GM18505 (cell line): Measurements from ENCODE around the gene MBLAC1.

Experiments used
- ATAC-seq: cut with Tn5 transposase; IDR thresholded peaks from one replicate; pipeline ENCODE4 v1.9.1; 2021; ENCODE audit not compliant: unreplicated experiment
- POLR2A ChIP-seq: IDR thresholded peaks from 4 replicates; pipeline ENCODE4 v1.6.1; 2011; ENCODE audit warnings: borderline replicate concordance; ENCODE audit not compliant: insufficient read depth, insufficient read length; ENCODE audit errors: extremely low read depth

Gene MBLAC1

GRCh38 chr7:100155553-100156317, 29.0 kb downstream of the MBLAC1 start:
- no peak for TF ChIP-seq POLR2A
- ATAC-seq: no peak

GRCh38 chr7:100156331-100157068, 29.7 kb downstream of the MBLAC1 start:
- no peak for ATAC-seq

GRCh38 chr7:100157069-100157333, 30.2 kb downstream of the MBLAC1 start:
- no peak for TF ChIP-seq POLR2A
- no peak for ATAC-seq

More at GRCh38 chr7:100156331-100157068, 29.7 kb downstream of the MBLAC1 start:
- no peak for TF ChIP-seq POLR2A

- TF ChIP-seq POLR2A: no peak
- ATAC-seq: no peak
Observed at GRCh38 chr7:100157334-100158228, 30.8 kb downstream of the MBLAC1 start.

GRCh38 chr7:100158229-100159098, 31.7 kb downstream of the MBLAC1 start, which contains the start of gene TRAPPC14:
Gene TRAPPC14, minus strand, starts transcription at chr7:100158723. Its CDS starts 224 bp downstream, at chr7:100158499.
- TF ChIP-seq POLR2A: peak; percentile 86
- peak; percentile 67 for ATAC-seq

- no peak for TF ChIP-seq POLR2A
- ATAC-seq: no peak
Observed at GRCh38 chr7:100159099-100159623, 32.4 kb downstream of the MBLAC1 start.

GRCh38 chr7:100160067-100160466, 33.3 kb downstream of the MBLAC1 start:
- TF ChIP-seq POLR2A: no peak
- ATAC-seq: no peak

GRCh38 chr7:100163006-100163531, 36.3 kb downstream of the MBLAC1 start:
- TF ChIP-seq POLR2A: no peak
- ATAC-seq: no peak

- no peak for TF ChIP-seq POLR2A
- ATAC-seq: no peak
Observed at GRCh38 chr7:100163871-100164270, 37.1 kb downstream of the MBLAC1 start.

- no peak for ATAC-seq
- no peak for TF ChIP-seq POLR2A
Observed at GRCh38 chr7:100166317-100166940, 39.7 kb downstream of the MBLAC1 start.

GRCh38 chr7:100166970-100167911, 40.5 kb downstream of the MBLAC1 start:
- TF ChIP-seq POLR2A: no peak
- ATAC-seq: no peak
